Adrenal gland (tissue), 5 donors: ENCODE data around the gene EMID1.

Experiments used
- CTCF ChIP-seq, 6 experiments: fragments of 450-650 bp in 4 of 6; fragments of 200-600 bp in 2 of 6; sonication (generic) in 1 of 6; IDR thresholded peaks; 1 replicate in 5 of 6; 2 replicates in 1 of 6; pipeline versions ENCODE4 v1.5.1 to v1.8.0; 2016 to 2021; ENCODE audit warnings: antibody characterized with exemption in 6 of 6, mild to moderate bottlenecking in 2 of 6, moderate library complexity in 1 of 6
- POLR2A ChIP-seq, 2 donors: fragments of 450-650 bp; IDR thresholded peaks; one replicate each; pipeline ENCODE4 v1.6.1; 2017; ENCODE audit warnings: antibody characterized with exemption in 2 of 2, mild to moderate bottlenecking in 2 of 2, moderate library complexity in 1 of 2
- donor health status: DM: no; HTN: no; CAD: no.

- no peak for TF ChIP-seq CTCF (IDR thresholded peaks at IDR 0.05)
- no peak for TF ChIP-seq POLR2A (IDR thresholded peaks at IDR 0.05)
Measured at GRCh38 chr22:29158546-29158945, 47.1 kb upstream of the EMID1 start.
